Measurements from ENCODE around the gene FGF12.
"Not testable (repeated sequence)": the region's sequence is repeated elsewhere in the genome, so short reads cannot be mapped to it uniquely, and the experiment has no call there.

Gene FGF12

GRCh38 chr3:192607798-192608197, 119.5 kb downstream of the FGF12 start:
- FAIRE-seq (no peak), DNase-seq (ENCODE audit: insufficient read length, low spot score) (no peak)
- no peak for TF ChIP-seq CTCF (IDR thresholded peaks at IDR 0.05; ENCODE audit: insufficient read depth, missing control alignments)

GRCh38 chr3:192597913-192598312, 129.4 kb downstream of the FGF12 start:
- TF ChIP-seq CTCF (IDR thresholded peaks at IDR 0.05; ENCODE audit: insufficient read depth, missing control alignments), result no peak
- FAIRE-seq, result no peak
- no peak for DNase-seq (ENCODE audit: insufficient read length, low spot score)

- FAIRE-seq (no peak), DNase-seq (ENCODE audit: insufficient read length, low spot score) (no peak)
- TF ChIP-seq CTCF (IDR thresholded peaks at IDR 0.05; ENCODE audit: insufficient read depth, missing control alignments), result no peak
These were observed 129.8 kb downstream of the FGF12 start for GRCh38 chr3:192597506-192597905.

- DNase-seq (ENCODE audit: insufficient read length, low spot score) (no peak), FAIRE-seq (no peak)
- TF ChIP-seq CTCF (IDR thresholded peaks at IDR 0.05; ENCODE audit: insufficient read depth, missing control alignments), result no peak
These were observed 148.6 kb downstream of the FGF12 start for GRCh38 chr3:192578729-192579128.

- no peak for DNase-seq (ENCODE audit: insufficient read length, low spot score)
- TF ChIP-seq CTCF (IDR thresholded peaks at IDR 0.05; ENCODE audit: insufficient read depth, missing control alignments), result no peak
- no peak for FAIRE-seq
These were observed 149.5 kb downstream of the FGF12 start for GRCh38 chr3:192577811-192578210.

DNA sequence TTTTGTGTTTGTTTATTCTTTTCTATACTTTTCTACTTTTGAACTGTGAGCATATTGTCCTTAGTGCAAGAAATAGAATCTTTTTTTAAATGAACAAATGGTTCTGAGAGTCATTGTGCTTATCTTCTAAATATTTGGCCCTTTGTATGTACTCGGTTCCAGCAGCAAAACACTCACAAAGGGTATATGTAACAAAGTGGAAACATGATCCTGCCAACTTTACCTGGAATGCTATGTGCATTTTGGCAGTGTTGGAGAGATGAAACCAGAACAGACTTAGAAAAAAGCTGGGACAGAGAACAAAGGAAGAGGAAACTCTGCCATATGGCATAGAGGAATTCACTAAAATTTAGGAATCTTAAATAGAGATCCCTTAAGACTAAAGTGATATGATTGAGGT, 150.1 kb downstream of the FGF12 start:
- no peak for TF ChIP-seq CTCF (IDR thresholded peaks at IDR 0.05; ENCODE audit: insufficient read depth, missing control alignments)
- peak; percentile 11 for FAIRE-seq
- DNase-seq (ENCODE audit: insufficient read length, low spot score), result no peak

GRCh38 chr3:192576704-192577103, 150.6 kb downstream of the FGF12 start:
- not testable (repeated sequence) for DNase-seq (ENCODE audit: insufficient read length, low spot score); FAIRE-seq

DNA sequence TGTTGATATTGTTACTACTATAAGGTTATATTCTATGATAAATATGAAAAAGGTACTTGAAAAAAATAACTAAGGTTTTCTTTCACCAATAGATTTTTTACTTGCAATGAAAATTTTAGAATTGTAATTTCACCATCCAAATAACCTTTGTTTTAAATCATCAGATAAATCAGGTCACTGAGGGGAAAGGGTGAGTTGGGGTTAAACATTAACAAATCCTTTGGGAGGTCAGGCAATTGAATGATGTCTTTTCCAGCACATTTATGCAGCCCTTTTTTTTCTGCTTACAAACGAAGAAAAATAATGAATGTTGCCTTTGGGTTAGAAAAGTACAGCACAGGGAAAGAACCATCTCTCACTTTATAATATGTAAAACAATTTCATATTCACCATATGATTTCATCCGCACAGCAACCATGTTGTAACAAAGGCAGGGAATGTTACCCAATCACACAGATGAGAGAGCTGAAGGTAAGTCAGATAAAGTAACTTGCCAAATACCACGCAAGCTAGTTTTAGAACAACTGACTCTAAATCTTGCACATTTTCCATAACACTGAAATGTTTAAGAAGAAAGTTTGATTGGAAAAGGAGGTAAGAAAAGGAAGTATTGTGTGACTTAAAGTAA, 151.3 kb downstream of the FGF12 start:
- DNase-seq (ENCODE audit: insufficient read length, low spot score) (no peak), FAIRE-seq (no peak)
- TF ChIP-seq CTCF (IDR thresholded peaks at IDR 0.05; ENCODE audit: insufficient read depth, missing control alignments), result no peak
